HG03039 (cell line): ENCODE results near the gene PRKCI.
A peak's percentile ranks its signal among the peaks of the same experiment; 100 is the strongest.
"Not testable (repeated sequence)": the region's sequence is repeated elsewhere in the genome, so short reads cannot be mapped to it uniquely, and the experiment has no call there.

ENCODE experiments used
- ATAC-seq: cut with Tn5 transposase; IDR thresholded peaks from one replicate; pipeline ENCODE4 v1.9.1; 2021; ENCODE audit warnings: mild to moderate bottlenecking, moderate library complexity; ENCODE audit not compliant: unreplicated experiment

The PRKCI gene

DNA sequence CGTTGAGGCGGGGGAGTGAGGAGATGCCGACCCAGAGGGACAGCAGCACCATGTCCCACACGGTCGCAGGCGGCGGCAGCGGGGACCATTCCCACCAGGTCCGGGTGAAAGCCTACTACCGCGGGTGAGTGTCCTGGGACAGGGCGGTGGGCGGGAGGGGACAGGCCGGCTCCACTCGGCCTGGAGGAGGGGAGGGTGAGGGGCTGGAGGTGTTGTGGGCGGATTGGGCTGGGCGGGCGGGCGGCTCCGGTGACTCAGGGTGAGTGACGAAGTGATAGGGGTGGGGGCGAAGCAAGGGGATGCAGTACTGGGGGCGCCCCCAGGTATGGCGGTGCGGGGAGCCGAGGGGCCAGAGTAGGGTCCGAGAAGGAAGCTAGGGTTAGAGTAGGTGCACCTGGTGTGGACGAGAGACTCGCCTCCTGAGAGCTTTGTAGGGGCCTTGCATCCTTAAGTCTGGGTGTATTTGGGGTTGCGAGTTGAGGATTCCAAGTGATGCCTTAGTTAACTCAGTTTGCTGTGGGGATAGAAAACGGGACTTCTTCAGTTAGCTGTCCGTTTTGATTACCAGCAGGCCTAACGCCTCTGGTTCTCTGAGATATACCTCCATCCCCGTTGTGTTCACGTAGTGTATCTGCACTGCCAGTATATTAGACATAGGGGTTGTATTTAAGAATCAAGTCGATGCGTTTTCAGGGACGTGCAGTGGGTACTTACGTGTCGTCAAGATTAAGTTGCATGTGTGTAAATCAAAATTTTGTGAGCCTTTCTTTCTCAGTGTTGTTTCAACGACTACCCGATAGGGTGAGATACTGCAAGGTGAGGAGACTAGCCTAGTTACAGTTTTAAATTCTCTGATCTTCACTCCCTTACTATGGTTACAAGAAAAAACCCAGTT lies 670 bp downstream of the PRKCI start:
- peak; percentile 38 for ATAC-seq

DNA sequence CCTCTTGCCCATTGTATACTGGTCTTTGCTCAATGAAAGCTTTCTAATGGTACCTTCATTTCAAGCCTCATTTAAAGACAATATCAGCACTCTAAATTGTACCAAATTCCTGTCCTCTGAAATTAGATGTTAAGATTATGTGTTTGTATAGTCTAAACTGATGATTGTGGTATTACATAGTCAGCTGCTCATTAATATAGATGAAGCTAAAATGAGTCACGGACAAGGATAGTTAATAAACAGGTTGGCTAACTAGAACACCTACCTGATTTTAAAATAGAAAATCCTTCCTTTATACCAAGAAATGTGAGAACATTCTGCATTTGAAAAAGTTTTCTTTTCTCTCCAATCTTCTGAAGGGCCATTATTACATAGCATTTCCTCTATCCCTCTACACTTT lies 2.9 kb downstream of the PRKCI start:
- ATAC-seq = no peak

DNA sequence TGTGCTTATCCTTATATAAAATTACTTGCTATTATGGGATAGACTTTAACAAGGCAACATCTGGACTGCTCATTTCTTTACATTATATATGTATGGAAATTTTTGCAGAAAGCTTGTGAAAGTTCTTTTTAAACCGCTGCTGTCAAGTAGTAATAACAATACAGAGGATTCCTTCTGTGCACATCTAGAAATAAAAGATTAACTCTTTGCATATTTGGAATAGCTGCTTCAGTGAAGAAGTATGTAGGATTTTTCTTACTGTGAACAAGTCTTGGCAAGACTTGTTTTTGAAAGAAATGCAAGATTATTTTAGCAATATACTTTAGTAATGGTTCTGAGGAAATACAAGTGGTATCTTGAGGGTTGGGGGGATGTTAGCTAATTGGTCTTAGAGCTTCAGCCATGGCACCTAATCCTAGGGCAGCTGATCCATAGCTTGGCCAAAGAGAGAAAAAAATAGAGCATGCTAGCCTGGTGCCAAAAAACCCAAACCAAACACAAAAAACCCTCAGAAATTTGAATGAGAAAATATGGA lies 4.3 kb downstream of the PRKCI start:
- no peak for ATAC-seq

GRCh38 chr3:170228093-170228766 lies 6.0 kb downstream of the PRKCI start:
- no peak for ATAC-seq

DNA sequence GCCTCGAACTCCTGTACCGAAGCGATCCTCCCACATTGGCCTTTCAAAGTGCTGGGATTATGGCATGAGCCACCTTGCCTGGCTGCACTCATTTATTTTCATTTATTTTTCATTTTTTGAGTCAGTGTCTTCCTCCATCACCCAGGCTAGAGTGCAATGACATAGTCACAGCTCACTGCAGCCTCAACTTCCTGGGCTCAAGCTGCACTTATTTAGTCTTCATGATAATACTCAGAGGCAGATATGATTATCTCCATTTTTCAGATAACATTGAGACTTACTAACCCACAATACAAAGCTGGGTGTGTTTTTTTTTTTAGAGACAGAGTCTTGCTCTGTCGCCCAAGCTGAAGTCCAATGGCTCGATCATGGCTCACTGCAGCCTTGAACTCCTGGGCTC lies 10.0 kb downstream of the PRKCI start:
- no peak for ATAC-seq

- ATAC-seq = no peak
These were observed 11.3 kb downstream of the PRKCI start for GRCh38 chr3:170233530-170233929.

GRCh38 chr3:170240142-170240541 lies 17.9 kb downstream of the PRKCI start:
- ATAC-seq = no peak

DNA sequence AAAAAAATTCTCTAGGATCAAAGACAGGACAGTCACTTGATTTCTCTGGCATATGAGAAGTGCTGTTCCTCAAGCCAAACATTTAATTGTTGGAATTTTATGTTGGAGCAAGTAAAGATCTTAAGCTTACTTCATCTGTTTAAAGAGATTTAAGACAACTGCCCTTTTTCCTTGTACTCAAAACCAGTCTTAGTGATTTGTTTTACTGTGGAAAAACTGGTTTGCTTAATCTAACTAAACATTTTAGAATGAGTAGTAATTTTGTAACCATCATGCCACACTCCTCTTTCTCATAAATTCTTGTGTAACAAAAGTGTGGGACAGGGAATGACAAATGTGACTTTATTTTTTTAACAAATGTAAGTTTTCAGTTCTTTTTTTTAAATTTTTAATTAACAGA lies 18.4 kb downstream of the PRKCI start:
- no peak for ATAC-seq

DNA sequence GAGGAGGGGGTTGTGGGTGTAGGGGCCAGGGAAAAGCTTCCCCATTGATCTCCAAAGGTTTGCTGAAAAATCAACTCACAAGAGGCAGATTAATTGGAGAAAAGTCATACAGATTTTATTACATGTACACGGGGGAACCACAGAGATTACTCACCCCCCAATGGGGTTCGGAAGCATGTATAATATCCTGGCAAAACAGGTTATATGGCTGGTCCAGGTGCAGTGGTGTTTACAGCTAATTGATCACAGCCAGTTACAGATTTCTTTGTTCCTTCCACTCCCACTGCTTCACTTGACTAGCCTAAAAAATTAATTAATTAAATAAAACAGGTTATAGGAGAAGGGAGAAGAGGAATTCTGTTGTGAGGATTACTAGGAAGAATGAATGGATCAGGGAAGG lies 22.4 kb downstream of the PRKCI start:
- no peak for ATAC-seq

DNA sequence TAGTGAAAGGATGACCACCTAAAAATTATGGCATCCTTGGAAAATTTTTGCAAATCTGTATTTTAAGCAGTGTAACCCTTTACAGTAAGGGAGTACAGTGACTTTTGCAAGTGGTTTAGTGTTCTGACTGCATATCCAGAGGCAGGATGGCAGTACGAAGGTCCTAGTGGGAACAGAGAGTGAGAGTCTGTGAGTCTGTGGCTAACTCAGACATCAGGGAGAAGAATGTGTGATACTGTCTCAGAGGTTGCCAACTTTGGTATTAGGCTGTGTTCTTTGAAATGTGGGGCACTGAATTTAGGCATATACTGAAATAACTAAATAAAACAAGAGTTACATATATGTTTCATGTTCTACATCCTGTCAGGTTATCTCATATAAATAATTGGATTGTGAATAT lies 25.7 kb downstream of the PRKCI start:
- peak; percentile 21 for ATAC-seq

DNA sequence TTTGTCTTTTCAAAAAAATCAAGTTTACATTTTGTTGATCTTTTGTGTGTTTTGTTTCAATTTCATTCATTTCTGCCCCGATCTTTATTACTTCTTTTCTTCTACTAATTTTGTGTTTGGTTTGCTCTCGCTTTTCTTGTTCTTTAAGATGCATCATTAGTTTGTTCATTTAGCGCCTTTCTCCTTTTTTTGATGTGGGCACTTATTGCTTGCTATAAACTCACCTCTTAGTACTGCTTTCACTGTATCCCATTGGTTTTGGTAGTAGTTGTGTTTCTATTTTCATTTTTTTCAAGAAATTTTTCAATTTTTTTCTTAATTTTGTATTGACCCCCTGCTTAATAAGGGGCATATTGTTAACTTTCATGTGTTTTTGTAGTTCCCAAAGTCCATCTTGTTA lies 34.4 kb downstream of the PRKCI start:
- no peak for ATAC-seq

- peak; percentile 65 for ATAC-seq
These were observed 34.9 kb downstream of the PRKCI start for GRCh38 chr3:170257145-170257544.

DNA sequence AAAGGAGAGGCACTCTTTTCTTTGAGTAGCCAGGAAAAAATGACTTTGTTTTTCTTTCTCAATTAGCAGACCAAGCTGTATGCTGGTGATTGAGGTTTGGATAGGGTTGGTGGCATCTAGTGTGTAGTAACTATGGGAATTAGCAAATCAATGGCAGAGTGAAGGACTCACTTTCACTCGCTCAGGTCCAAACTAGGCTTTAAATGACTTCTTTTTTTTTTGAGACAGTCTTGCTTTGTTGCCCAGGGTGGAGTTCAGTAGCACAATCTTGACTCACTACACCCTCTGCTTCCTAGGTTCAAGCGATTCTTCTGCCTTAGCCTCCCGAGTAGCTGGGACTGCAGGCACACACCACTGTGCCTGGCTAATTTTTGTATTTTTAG lies 35.9 kb downstream of the PRKCI start:
- no peak for ATAC-seq

- no peak for ATAC-seq
These were observed 37.7 kb downstream of the PRKCI start for GRCh38 chr3:170259907-170260306.

GRCh38 chr3:170267793-170268192 lies 45.6 kb downstream of the PRKCI start:
- ATAC-seq = no peak

GRCh38 chr3:170269673-170270254 lies 47.5 kb downstream of the PRKCI start:
- ATAC-seq = not testable (repeated sequence)

GRCh38 chr3:170270282-170270881 lies 48.2 kb downstream of the PRKCI start:
- no peak for ATAC-seq

DNA sequence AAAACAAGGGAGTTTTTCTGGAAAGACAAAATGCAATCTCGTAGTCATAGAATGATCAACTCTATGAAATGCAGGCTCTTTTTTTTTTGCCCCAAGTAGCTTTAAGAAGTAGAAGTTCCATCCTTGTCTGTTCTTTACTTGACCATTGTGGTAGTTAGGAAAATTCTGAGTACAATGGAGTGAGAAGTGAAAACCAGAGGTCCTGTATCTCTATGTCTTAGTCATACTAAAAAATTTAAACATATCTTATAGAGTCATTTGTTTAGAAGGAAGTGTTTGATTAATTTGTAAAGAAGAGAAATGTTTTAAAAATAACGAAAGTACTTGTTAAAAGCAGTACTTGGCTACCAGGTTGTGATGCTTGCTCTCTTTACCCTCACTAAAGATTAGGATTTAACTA lies 52.4 kb downstream of the PRKCI start:
- no peak for ATAC-seq

DNA sequence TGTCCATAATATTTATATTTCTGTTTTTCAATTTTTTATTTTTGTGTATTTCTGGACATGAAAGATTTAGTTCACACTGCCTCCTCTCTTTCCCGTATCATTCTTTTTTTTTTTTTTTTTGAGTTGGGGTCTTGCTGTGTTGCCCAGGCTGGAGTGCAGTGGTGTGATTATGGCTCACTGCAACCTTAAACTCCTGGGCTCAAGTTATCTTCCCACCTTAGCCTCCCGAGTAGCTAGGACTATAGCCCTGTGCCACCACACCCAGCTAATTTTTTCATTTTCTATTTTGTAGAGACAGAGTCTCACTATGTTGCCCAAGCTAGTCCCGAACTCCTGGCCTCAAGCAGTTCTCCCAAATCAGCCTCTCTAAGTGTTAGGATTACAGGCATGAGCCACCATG lies 53.6 kb downstream of the PRKCI start:
- no peak for ATAC-seq

GRCh38 chr3:170277311-170277710 lies 55.1 kb downstream of the PRKCI start:
- not testable (repeated sequence) for ATAC-seq

DNA sequence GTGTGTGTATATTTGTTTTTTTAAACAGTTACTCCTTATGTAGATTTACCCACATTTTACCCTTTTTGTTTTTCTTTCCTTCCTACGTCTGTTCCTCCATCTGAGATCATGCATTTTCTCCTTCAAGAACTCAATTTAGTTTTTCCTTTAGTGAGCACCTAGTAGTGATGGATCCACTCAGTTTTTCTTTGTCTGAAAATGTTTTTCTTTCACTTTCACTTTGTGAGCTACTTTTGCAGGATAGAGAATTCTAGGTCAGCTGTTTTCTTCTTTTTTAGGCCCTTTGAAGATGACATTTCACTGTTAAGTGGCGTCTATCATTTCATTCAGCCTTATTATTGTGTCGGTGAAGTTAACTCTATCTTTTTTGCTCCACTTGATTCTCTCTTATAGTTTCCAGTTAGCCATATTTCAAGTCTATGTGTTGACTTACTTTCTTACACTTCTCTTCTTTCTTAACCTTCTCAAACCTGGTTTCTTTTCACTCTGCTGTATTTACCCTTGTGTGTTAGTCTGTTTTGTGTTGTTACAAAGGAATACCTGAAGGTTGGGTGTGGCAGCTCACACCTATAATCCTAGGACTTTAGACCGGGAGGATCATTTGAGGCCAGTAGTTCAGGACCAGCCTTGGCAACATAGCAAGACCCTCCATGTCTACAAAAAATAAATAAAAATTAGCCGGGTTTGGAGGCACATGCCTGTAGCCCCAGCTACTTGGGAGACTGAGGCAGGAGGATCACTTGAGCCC lies 55.8 kb downstream of the PRKCI start:
- ATAC-seq = no peak
